Endothelial cell of umbilical vein (primary cell): ENCODE measurements around the gene ATP2C2. TPM values are rescaled to one million over a fixed set of nuclear protein-coding genes. Genes with fewer than 3 reads are reported as not detected.

Experiments used
- BruUV-seq: library from RNA; stranded (reverse); fragments of 400-500 nt; replicated peaks from 2 replicates; lab custom pipeline; 2021; lab: Mats Ljungman, UMichigan
- CTCF ChIA-PET: fragments of 300-600, 350-600 bp; sonication (Branson Sonifier 250); formaldehyde crosslinking; loops from one replicate; lab custom pipeline; 2021; ENCODE audit warnings: antibody characterized with exemption, inconsistent platforms; lab: Charles Lee
- POLR2A ChIA-PET: fragments of 300-600, 350-600 bp; sonication (Branson Sonifier 250); formaldehyde crosslinking; loops from one replicate; lab custom pipeline; 2021; ENCODE audit warnings: antibody characterized with exemption, inconsistent platforms; lab: Charles Lee
- DNase-seq: peaks from one replicate; pipeline ENCODE4 v3.0.0-alpha.2; 2011; ENCODE audit warnings: low read depth, low spot score
- FAIRE-seq: peaks from 2 replicates; lab custom pipeline; 2011; peaks lifted over from hg19 to GRCh38; lab: Jason Lieb, UNC
- H2AFZ ChIP-seq: 2 replicates; pipeline ENCODE4 v1.6.0; 2012; ENCODE audit warnings: low read depth, low read length, control low read depth, inconsistent platforms
- H3K27ac ChIP-seq: 2 replicates; pipeline ENCODE4 v1.5.1; 2011; ENCODE audit warnings: low read depth, mild to moderate bottlenecking, control low read depth, low read length, moderate library complexity; ENCODE audit not compliant: insufficient read depth
- H3K27me3 ChIP-seq, 2 experiments: 2 replicates each; pipeline versions ENCODE4 v1.6.0 to v1.6.1; 2011; ENCODE audit warnings: low read length in 2 of 2, mixed read lengths in 1 of 2; ENCODE audit not compliant: control insufficient read depth in 2 of 2, insufficient read depth in 2 of 2
- H3K36me3 ChIP-seq, 2 experiments: 2 replicates in 1 of 2; 3 replicates in 1 of 2; pipeline ENCODE4 v1.5.1; 2011; ENCODE audit warnings: low read length in 2 of 2, mild to moderate bottlenecking in 1 of 2, moderate library complexity in 1 of 2; ENCODE audit not compliant: control insufficient read depth in 2 of 2, insufficient read depth in 2 of 2; ENCODE audit errors: extremely low read depth in 1 of 2
- H3K4me1 ChIP-seq: 3 replicates; pipeline ENCODE4 v1.5.1; 2011; ENCODE audit warnings: mild to moderate bottlenecking, low read length; ENCODE audit not compliant: control insufficient read depth, insufficient read depth; ENCODE audit errors: extremely low read depth
- H3K4me2 ChIP-seq: 2 replicates; pipeline ENCODE4 v1.6.1; 2011; ENCODE audit warnings: low read length, control low read depth, mixed read lengths; ENCODE audit not compliant: insufficient read depth
- H3K4me3 ChIP-seq, 3 experiments: fragments of 200-600 bp in 1 of 3; sonication (generic), shearing (Covaris generic) in 1 of 3; replicated peaks in 1 of 3; 2 replicates each; pipeline ENCODE4 v1.5.1; 2011 to 2016; ENCODE audit warnings: control low read depth in 3 of 3, low read length in 3 of 3, mild to moderate bottlenecking in 2 of 3, inconsistent platforms in 1 of 3, low read depth in 1 of 3, moderate library complexity in 1 of 3; ENCODE audit not compliant: insufficient read depth in 1 of 3
- H3K79me2 ChIP-seq: 2 replicates; pipeline ENCODE4 v1.6.0; 2012; ENCODE audit warnings: low read length, inconsistent platforms; ENCODE audit not compliant: control insufficient read depth, insufficient read depth
- H3K9ac ChIP-seq: replicated peaks from 2 replicates; pipeline ENCODE3; 2011; ENCODE audit warnings: low read length, control low read depth; ENCODE audit not compliant: insufficient read depth; ENCODE audit errors: extremely low read depth
- H3K9me1 ChIP-seq: replicated peaks from 3 replicates; pipeline ENCODE4 v1.6.0; 2011; ENCODE audit warnings: mild to moderate bottlenecking, low read length; ENCODE audit not compliant: control insufficient read depth, insufficient read depth; ENCODE audit errors: extremely low read depth
- H3K9me3 ChIP-seq: replicated peaks from 2 replicates; pipeline ENCODE4 v1.5.1; 2012; ENCODE audit warnings: low read length, inconsistent platforms; ENCODE audit not compliant: control insufficient read depth, insufficient read depth
- H4K20me1 ChIP-seq: replicated peaks from 2 replicates; pipeline ENCODE3; 2011; ENCODE audit warnings: mild to moderate bottlenecking, low read length; ENCODE audit not compliant: control insufficient read depth, insufficient read depth; ENCODE audit errors: extremely low read depth
- CTCF ChIP-seq, 2 donors: IDR thresholded peaks; 1 replicate in 1 of 2; 2 replicates in 1 of 2; pipeline ENCODE4 v1.5.1; 2011; ENCODE audit warnings: low read length in 2 of 2, mild to moderate bottlenecking in 2 of 2, moderate library complexity in 2 of 2, control low read depth in 1 of 2, inconsistent platforms in 1 of 2, low read depth in 1 of 2; ENCODE audit not compliant: insufficient read depth in 1 of 2; ENCODE audit errors: extremely low read depth in 1 of 2
- EZH2 ChIP-seq: IDR thresholded peaks from 2 replicates; pipeline ENCODE4 v1.6.1; 2012; ENCODE audit warnings: borderline replicate concordance, low read depth, mild to moderate bottlenecking, moderate library complexity, low read length, inconsistent platforms; ENCODE audit not compliant: severe bottlenecking
- FOS ChIP-seq: IDR thresholded peaks from 2 replicates; pipeline ENCODE4 v1.6.1; 2011; ENCODE audit warnings: mild to moderate bottlenecking, low read length, moderate library complexity, borderline replicate concordance; ENCODE audit not compliant: insufficient read depth
- GATA2 ChIP-seq: IDR thresholded peaks from 2 replicates; pipeline ENCODE4 v1.7.0; 2011; ENCODE audit warnings: low read depth, mild to moderate bottlenecking, moderate library complexity, mixed read lengths, low read length; ENCODE audit not compliant: insufficient read length, insufficient read depth
- JUN ChIP-seq: IDR thresholded peaks from 2 replicates; pipeline ENCODE4 v1.6.1; 2011; ENCODE audit warnings: borderline replicate concordance, low read depth; ENCODE audit not compliant: insufficient read length, insufficient read depth
- MAX ChIP-seq: IDR thresholded peaks from 2 replicates; pipeline ENCODE4 v1.6.1; 2011; ENCODE audit not compliant: insufficient read depth, insufficient read length
- MYC ChIP-seq: IDR thresholded peaks from one replicate; pipeline ENCODE4 v1.6.1; 2011; ENCODE audit warnings: mild to moderate bottlenecking, low read depth, low read length
- POLR2A ChIP-seq: IDR thresholded peaks from 2 replicates; pipeline ENCODE4 v1.6.1; 2012; ENCODE audit warnings: low read depth, mild to moderate bottlenecking, control low read depth, low read length
- POLR2AphosphoS5 ChIP-seq: IDR thresholded peaks from 2 replicates; pipeline ENCODE4 v1.6.1; 2012; ENCODE audit warnings: low read depth, mild to moderate bottlenecking, control low read depth, low read length, moderate library complexity; ENCODE audit not compliant: insufficient read depth
- dilution Hi-C: fragments of 300-500 bp; cut with MboI; formaldehyde crosslinking; loops from one replicate; pipeline ENCODE4 v1.15.0; 2019; ENCODE audit warnings: low sequenced_read_pairs; ENCODE audit not compliant: extremely low pct_ligation_motif_present
- intact Hi-C: fragments of 100-400 bp; cut with micrococcal nuclease; formaldehyde crosslinking; loops from one replicate; pipeline ENCODE4 v1.10.0; 2022
- polyA plus RNA-seq, 4 experiments: library from polyadenylated mRNA; depleted of rRNA in 3 of 4; stranded (reverse) in 3 of 4; unstranded in 1 of 4; fragments of >200 nt; gene quantifications; 2 replicates each; pipeline versions ENCODE4 v1.2.1 to v1.2.3, GENCODE V29; 2011 to 2012; ENCODE audit warnings: missing spikeins in 1 of 4
- total RNA-seq: library from RNA; stranded (reverse); gene quantifications from 2 replicates; pipeline ENCODE4 v1.2.3, GENCODE V29; 2021

ATP2C2 gene
- total and polyA plus RNA-seq, 2 donors (not counting 3 experiments of a cell fraction or from before 2014, with no cell fraction given), result not detected

GRCh38 chr16:84466692-84467091 lies 98.4 kb downstream of the ATP2C2 start:
- CTCF ChIA-PET, result interaction anchor here (1.0 kb wide), 1 partner anchor 22 kb away, joined by 3 read pairs; no protein-coding TSS in a partner anchor
- no peaks in the 10 kb centered on the region for H3K4me1 ChIP-seq
- H4K20me1 ChIP-seq, result no peaks in the 10 kb centered on the region
- TF ChIP-seq POLR2AphosphoS5 (no peak), MYC (no peak), JUN (no peak), GATA2 (no peak), EZH2 (no peak), FOS (no peak), MAX (no peak), POLR2A (no peak), CTCF (IDR thresholded peaks at IDR 0.05; ENCODE audit: extremely low read depth in 1 of 2, insufficient read depth in 1 of 2, low read depth in 1 of 2, low read length in 2 of 2) (no peak)
- dilution Hi-C loops, result no loop called here
- POLR2A ChIA-PET, result no interaction called here
- DNase-seq (no peak), FAIRE-seq (no peak)
- intact Hi-C loops, result no loop called here
- no peak overlapping the region for H3K9ac ChIP-seq
- H3K4me3 ChIP-seq, result no peak overlapping the region
- no peak overlapping the region for H3K27ac ChIP-seq
- no peak overlapping the region for H2AFZ ChIP-seq
- H3K36me3 ChIP-seq, result peaks cover 0 to 4% of the 10 kb centered on the region in 2 experiments
- no TSS peak for BruUV-seq
- no peaks in the 10 kb centered on the region for H3K27me3 ChIP-seq
- H3K79me2 ChIP-seq, result no peaks in the 10 kb centered on the region
- H3K4me2 ChIP-seq, result no peak overlapping the region
- no peaks in the 10 kb centered on the region for H3K9me3 ChIP-seq
- H3K9me1 ChIP-seq, result no peaks in the 10 kb centered on the region
